Caco-2 (cell line): ENCODE measurements around the gene CTSS. TPM values are rescaled to one million over a fixed set of nuclear protein-coding genes. Genes with fewer than 3 reads are reported as not detected.

Source experiments
- BruUV-seq: library from RNA; stranded (reverse); fragments of 400-500 nt; replicated peaks from 2 replicates; lab custom pipeline; 2021; lab: Mats Ljungman, UMichigan
- CTCF ChIA-PET: fragments of 300-600 bp; sonication (Branson Sonifier 250); formaldehyde crosslinking; loops from one replicate; lab custom pipeline; 2022; ENCODE audit warnings: antibody characterized with exemption; lab: Charles Lee
- POLR2A ChIA-PET: fragments of 300-600 bp; sonication (Branson Sonifier 250); formaldehyde crosslinking; loops from one replicate; lab custom pipeline; 2022; ENCODE audit warnings: antibody characterized with exemption; lab: Charles Lee
- DNase-seq, 2 experiments: peaks; one replicate each; pipeline versions ENCODE4 v3.0.0 to v3.0.0-alpha.2; 2020 to 2022
- H3K27me3 ChIP-seq: replicated peaks from 2 replicates; pipeline ENCODE4 v1.6.0; 2011; ENCODE audit warnings: low read length; ENCODE audit not compliant: control insufficient read depth, insufficient read depth
- H3K36me3 ChIP-seq: 2 replicates; pipeline ENCODE4 v1.5.1; 2011; ENCODE audit warnings: low read length; ENCODE audit not compliant: control insufficient read depth, insufficient read depth
- H3K4me1 ChIP-seq: fragments of 250-450 bp; sonication (Bioruptor Pico); 2 replicates; pipeline ENCODE4 v1.5.1; 2020; ENCODE audit warnings: mild to moderate bottlenecking
- H3K4me3 ChIP-seq: 2 replicates; pipeline ENCODE4 v1.5.1; 2011; ENCODE audit warnings: low read depth, mild to moderate bottlenecking, control low read depth, low read length
- H3K9me3 ChIP-seq: fragments of 250-450 bp; sonication (Bioruptor Pico); 2 replicates; pipeline ENCODE4 v1.5.1; 2020; ENCODE audit warnings: mild to moderate bottlenecking, moderate library complexity
- H3K27ac Mint-ChIP-seq: one replicate; pipeline ENCODE4 v1.8.0; 2022; ENCODE audit warnings: mixed read lengths; ENCODE audit not compliant: unreplicated experiment
- H3K27me3 Mint-ChIP-seq: one replicate; pipeline ENCODE4 v1.8.0; 2022; ENCODE audit warnings: mixed read lengths; ENCODE audit not compliant: insufficient read depth, unreplicated experiment
- H3K36me3 Mint-ChIP-seq: one replicate; pipeline ENCODE4 v1.8.0; 2022; ENCODE audit warnings: mild to moderate bottlenecking, mixed read lengths; ENCODE audit not compliant: insufficient read depth, unreplicated experiment
- H3K4me1 Mint-ChIP-seq: one replicate; pipeline ENCODE4 v1.8.0; 2022; ENCODE audit warnings: low read depth, mixed read lengths; ENCODE audit not compliant: unreplicated experiment
- H3K4me3 Mint-ChIP-seq: one replicate; pipeline ENCODE4 v1.8.0; 2022; ENCODE audit warnings: mild to moderate bottlenecking, moderate library complexity, mixed read lengths; ENCODE audit not compliant: unreplicated experiment
- H3K9me3 Mint-ChIP-seq: one replicate; pipeline ENCODE4 v1.8.0; 2022; ENCODE audit warnings: mixed read lengths; ENCODE audit not compliant: unreplicated experiment
- intact Hi-C: fragments of 100-400 bp; cut with micrococcal nuclease; formaldehyde crosslinking; loops from one replicate; pipeline ENCODE4 v1.10.0; 2022; ENCODE audit not compliant: unreplicated experiment
- total RNA-seq: library from RNA; stranded (reverse); gene quantifications from 2 replicates; pipeline ENCODE4 v1.2.3, GENCODE V29; 2022
- TF ChIP-seq, protein P1 (sequence below), 2 experiments: fragments of 200-600 bp in 1 of 2; IDR thresholded peaks; 1 replicate in 1 of 2; 2 replicates in 1 of 2; pipeline versions ENCODE4 v1.5.1 to v1.8.0; 2011 to 2022; ENCODE audit warnings: antibody characterized with exemption in 1 of 2, control low read depth in 1 of 2, inconsistent platforms in 1 of 2, low read depth in 1 of 2, low read length in 1 of 2, mild to moderate bottlenecking in 1 of 2, moderate library complexity in 1 of 2; ENCODE audit not compliant: insufficient read depth in 1 of 2, severe bottlenecking in 1 of 2, unreplicated experiment in 1 of 2

Gene CTSS
- total RNA-seq, 1 experiment from 2014 or later = 0.84 TPM

DNA sequence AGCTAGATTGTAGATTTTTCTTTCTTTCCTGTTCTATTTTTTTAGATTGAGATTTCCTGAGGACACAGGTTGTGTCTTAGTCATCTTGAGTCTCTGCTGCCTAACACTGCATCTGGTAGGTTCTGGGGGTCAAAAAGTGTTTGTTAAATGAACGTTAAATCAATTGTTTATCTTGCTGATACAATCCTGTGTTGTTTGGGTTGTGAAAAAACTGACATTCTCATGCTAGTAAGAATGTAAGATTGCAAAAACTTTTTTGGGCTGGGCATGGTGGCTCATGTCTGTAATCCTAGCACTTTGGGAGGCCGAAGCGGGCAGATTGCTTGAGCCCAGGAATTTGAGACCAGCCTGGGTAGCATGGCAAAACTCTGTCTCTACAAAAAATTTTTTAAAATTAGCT is 39.1 kb upstream of the CTSS start:
- CTCF ChIA-PET = no interaction called here
- intact Hi-C loops = no loop called here
- no peak overlapping the region for H3K4me3 Mint-ChIP-seq

GRCh38 chr1:150799089-150799488 is 33.5 kb upstream of the CTSS start:
- intact Hi-C loops = no loop called here
- no peaks in the 10 kb centered on the region for H3K27me3 ChIP-seq
- no peaks in the 10 kb centered on the region for H3K9me3 Mint-ChIP-seq
- no peaks in the 10 kb centered on the region for H3K9me3 ChIP-seq
- no peak for DNase-seq
- TF ChIP-seq, protein P1, sequence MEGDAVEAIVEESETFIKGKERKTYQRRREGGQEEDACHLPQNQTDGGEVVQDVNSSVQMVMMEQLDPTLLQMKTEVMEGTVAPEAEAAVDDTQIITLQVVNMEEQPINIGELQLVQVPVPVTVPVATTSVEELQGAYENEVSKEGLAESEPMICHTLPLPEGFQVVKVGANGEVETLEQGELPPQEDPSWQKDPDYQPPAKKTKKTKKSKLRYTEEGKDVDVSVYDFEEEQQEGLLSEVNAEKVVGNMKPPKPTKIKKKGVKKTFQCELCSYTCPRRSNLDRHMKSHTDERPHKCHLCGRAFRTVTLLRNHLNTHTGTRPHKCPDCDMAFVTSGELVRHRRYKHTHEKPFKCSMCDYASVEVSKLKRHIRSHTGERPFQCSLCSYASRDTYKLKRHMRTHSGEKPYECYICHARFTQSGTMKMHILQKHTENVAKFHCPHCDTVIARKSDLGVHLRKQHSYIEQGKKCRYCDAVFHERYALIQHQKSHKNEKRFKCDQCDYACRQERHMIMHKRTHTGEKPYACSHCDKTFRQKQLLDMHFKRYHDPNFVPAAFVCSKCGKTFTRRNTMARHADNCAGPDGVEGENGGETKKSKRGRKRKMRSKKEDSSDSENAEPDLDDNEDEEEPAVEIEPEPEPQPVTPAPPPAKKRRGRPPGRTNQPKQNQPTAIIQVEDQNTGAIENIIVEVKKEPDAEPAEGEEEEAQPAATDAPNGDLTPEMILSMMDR (IDR thresholded peaks at IDR 0.05; ENCODE audit: insufficient read depth in 1 of 2, low read depth in 1 of 2, low read length in 1 of 2, severe bottlenecking in 1 of 2, unreplicated experiment in 1 of 2) = no peak
- no peaks in the 10 kb centered on the region for H3K36me3 Mint-ChIP-seq
- no TSS peak for BruUV-seq
- peaks cover 5% of the 10 kb centered on the region; the same call in 1 of the 2 replicates for H3K4me1 ChIP-seq
- no peak overlapping the region for H3K27ac Mint-ChIP-seq
- H3K4me3 Mint-ChIP-seq = no peak overlapping the region
- no peak overlapping the region for H3K4me3 ChIP-seq
- no peaks in the 10 kb centered on the region for H3K27me3 Mint-ChIP-seq
- ChIA-PET POLR2A (no interaction called here), CTCF (no interaction called here)
- H3K4me1 Mint-ChIP-seq = no peaks in the 10 kb centered on the region
- H3K36me3 ChIP-seq = peaks cover 2% of the 10 kb centered on the region; the same call in 1 of the 2 replicates

More for the DNA sequence above, 39.1 kb upstream of the CTSS start:
- Histone ChIP-seq H3K4me3 (no peak overlapping the region), H3K4me1 (peaks cover 5% of the 10 kb centered on the region; the same call in 1 of the 2 replicates), H3K27me3 (no peaks in the 10 kb centered on the region), H3K36me3 (no peaks in the 10 kb centered on the region), H3K9me3 (no peaks in the 10 kb centered on the region)
- TF ChIP-seq, protein P1 (IDR thresholded peaks at IDR 0.05; ENCODE audit: insufficient read depth in 1 of 2, low read depth in 1 of 2, low read length in 1 of 2, severe bottlenecking in 1 of 2, unreplicated experiment in 1 of 2) = no peak
- H3K27me3 Mint-ChIP-seq = no peaks in the 10 kb centered on the region
- POLR2A ChIA-PET = no interaction called here
- H3K27ac Mint-ChIP-seq = no peak overlapping the region
- H3K4me1 Mint-ChIP-seq = peaks cover 18% of the 10 kb centered on the region
- DNase-seq = no peak
- H3K9me3 Mint-ChIP-seq = no peaks in the 10 kb centered on the region
- BruUV-seq = no TSS peak
- no peaks in the 10 kb centered on the region for H3K36me3 Mint-ChIP-seq

DNA sequence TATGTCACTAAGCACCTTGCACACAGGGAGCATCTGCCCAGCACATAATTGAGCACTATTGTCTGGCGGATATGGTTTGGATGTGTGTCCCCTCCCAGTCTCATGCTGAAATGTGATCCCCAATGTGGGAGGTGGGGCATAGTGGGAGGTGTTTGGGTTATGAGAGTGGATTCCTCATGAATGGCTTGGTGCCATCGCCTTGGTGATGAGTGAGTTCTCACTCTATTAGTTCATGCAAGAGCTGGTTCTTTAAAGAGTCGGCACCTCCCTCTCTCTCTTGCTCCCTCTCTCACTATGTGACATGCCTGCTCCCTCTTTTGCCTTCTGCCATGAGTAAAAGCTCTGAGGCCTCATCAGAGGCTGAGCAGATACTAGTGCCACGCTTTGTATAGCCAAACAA is 32.9 kb upstream of the CTSS start:
- H3K27me3 Mint-ChIP-seq = no peaks in the 10 kb centered on the region
- CTCF ChIA-PET = no interaction called here
- no peak overlapping the region for H3K4me3 Mint-ChIP-seq
- Histone ChIP-seq H3K4me3 (no peak overlapping the region), H3K36me3 (peaks cover 2% of the 10 kb centered on the region; the same call in 1 of the 2 replicates), H3K9me3 (no peaks in the 10 kb centered on the region), H3K27me3 (no peaks in the 10 kb centered on the region), H3K4me1 (peaks cover 5% of the 10 kb centered on the region; the same call in 1 of the 2 replicates)
- intact Hi-C loops = no loop called here
- BruUV-seq = no TSS peak
- TF ChIP-seq, protein P1 (IDR thresholded peaks at IDR 0.05; ENCODE audit: insufficient read depth in 1 of 2, low read depth in 1 of 2, low read length in 1 of 2, severe bottlenecking in 1 of 2, unreplicated experiment in 1 of 2) = no peak
- H3K36me3 Mint-ChIP-seq = no peaks in the 10 kb centered on the region
- no peak overlapping the region for H3K27ac Mint-ChIP-seq
- H3K4me1 Mint-ChIP-seq = no peaks in the 10 kb centered on the region
- POLR2A ChIA-PET = no interaction called here
- DNase-seq = no peak
- H3K9me3 Mint-ChIP-seq = no peaks in the 10 kb centered on the region
